ENCODE results near the gene ITGA2.

The ITGA2 gene

GRCh38 chr5:52977264-52977897, 11.8 kb upstream of the ITGA2 start:
- Mint-ChIP-seq H3K4me3 (no peak overlapping the region), H3K36me3 (no peaks in the 10 kb centered on the region), H3K4me1 (no peaks in the 10 kb centered on the region), H3K27ac (no peak overlapping the region), H3K27me3 (peaks cover 27% of the 10 kb centered on the region), H3K9me3 (peaks cover 8% of the 10 kb centered on the region)
- no peak for ATAC-seq

- Mint-ChIP-seq H3K9me3 (peaks cover 4% of the 10 kb centered on the region), H3K4me1 (no peaks in the 10 kb centered on the region), H3K4me3 (no peak overlapping the region), H3K27me3 (peaks cover 52% of the 10 kb centered on the region), H3K36me3 (no peaks in the 10 kb centered on the region), H3K27ac (no peak overlapping the region)
- no peak for ATAC-seq
These were observed 7.6 kb upstream of the ITGA2 start for GRCh38 chr5:52981507-52981906.

GRCh38 chr5:52983731-52984636, 5.2 kb upstream of the ITGA2 start:
- ATAC-seq: no peak
- Mint-ChIP-seq H3K27ac (no peak overlapping the region), H3K4me1 (no peaks in the 10 kb centered on the region), H3K9me3 (no peaks in the 10 kb centered on the region), H3K36me3 (no peaks in the 10 kb centered on the region), H3K4me3 (no peak overlapping the region), H3K27me3 (peaks cover 65% of the 10 kb centered on the region)

GRCh38 chr5:52985306-52985705, 3.8 kb upstream of the ITGA2 start:
- no peak for ATAC-seq
- no peaks in the 10 kb centered on the region for H3K36me3 Mint-ChIP-seq
- H3K27me3 Mint-ChIP-seq: peaks cover 59% of the 10 kb centered on the region
- no peaks in the 10 kb centered on the region for H3K9me3 Mint-ChIP-seq
- H3K27ac Mint-ChIP-seq: no peak overlapping the region
- no peaks in the 10 kb centered on the region for H3K4me1 Mint-ChIP-seq
- no peak overlapping the region for H3K4me3 Mint-ChIP-seq

GRCh38 chr5:52987711-52988331, 1.3 kb upstream of the ITGA2 start:
- H3K36me3 Mint-ChIP-seq: no peaks in the 10 kb centered on the region
- ATAC-seq: no peak
- no peak overlapping the region for H3K4me3 Mint-ChIP-seq
- no peak overlapping the region for H3K27ac Mint-ChIP-seq
- H3K27me3 Mint-ChIP-seq: peaks cover 57% of the 10 kb centered on the region
- no peaks in the 10 kb centered on the region for H3K4me1 Mint-ChIP-seq
- no peaks in the 10 kb centered on the region for H3K9me3 Mint-ChIP-seq

- no peaks in the 10 kb centered on the region for H3K4me1 Mint-ChIP-seq
- peak; percentile 37 for ATAC-seq
- H3K27me3 Mint-ChIP-seq: peaks cover 53% of the 10 kb centered on the region
- no peak overlapping the region for H3K27ac Mint-ChIP-seq
- peak overlapping the region; percentile 39 for H3K4me3 Mint-ChIP-seq
- H3K9me3 Mint-ChIP-seq: no peaks in the 10 kb centered on the region
- H3K36me3 Mint-ChIP-seq: no peaks in the 10 kb centered on the region
These were observed 672 bp upstream of the ITGA2 start for GRCh38 chr5:52988335-52989024.

- H3K4me3 Mint-ChIP-seq: peak overlapping the region; percentile 59
- H3K27ac Mint-ChIP-seq: no peak overlapping the region
- no peaks in the 10 kb centered on the region for H3K9me3 Mint-ChIP-seq
- ATAC-seq: peak; percentile 32
- peaks cover 49% of the 10 kb centered on the region for H3K27me3 Mint-ChIP-seq
- H3K4me1 Mint-ChIP-seq: no peaks in the 10 kb centered on the region
- H3K36me3 Mint-ChIP-seq: no peaks in the 10 kb centered on the region
These were observed 802 bp downstream of the ITGA2 start for GRCh38 chr5:52989781-52990527.

GRCh38 chr5:52990528-52990925, 1.4 kb downstream of the ITGA2 start:
- ATAC-seq: no peak
- Mint-ChIP-seq H3K4me3 (no peak overlapping the region), H3K4me1 (no peaks in the 10 kb centered on the region), H3K27me3 (peaks cover 45% of the 10 kb centered on the region), H3K36me3 (no peaks in the 10 kb centered on the region), H3K9me3 (no peaks in the 10 kb centered on the region), H3K27ac (no peak overlapping the region)

GRCh38 chr5:52993367-52993766, 4.2 kb downstream of the ITGA2 start:
- ATAC-seq: no peak
- Mint-ChIP-seq H3K4me3 (no peak overlapping the region), H3K4me1 (no peaks in the 10 kb centered on the region), H3K36me3 (no peaks in the 10 kb centered on the region), H3K9me3 (no peaks in the 10 kb centered on the region), H3K27me3 (peaks cover 23% of the 10 kb centered on the region), H3K27ac (no peak overlapping the region)

- no peak overlapping the region for H3K27ac Mint-ChIP-seq
- peaks cover 23% of the 10 kb centered on the region for H3K27me3 Mint-ChIP-seq
- no peaks in the 10 kb centered on the region for H3K9me3 Mint-ChIP-seq
- H3K4me1 Mint-ChIP-seq: no peaks in the 10 kb centered on the region
- no peak overlapping the region for H3K4me3 Mint-ChIP-seq
- ATAC-seq: no peak
- no peaks in the 10 kb centered on the region for H3K36me3 Mint-ChIP-seq
These were observed 5.1 kb downstream of the ITGA2 start for GRCh38 chr5:52994266-52994665.

- ATAC-seq: peak; percentile 34
These were observed 5.9 kb downstream of the ITGA2 start for GRCh38 chr5:52995095-52995494.

GRCh38 chr5:52995914-52996313, 6.8 kb downstream of the ITGA2 start:
- Mint-ChIP-seq H3K27me3 (peaks cover 15% of the 10 kb centered on the region), H3K9me3 (no peaks in the 10 kb centered on the region)

More at GRCh38 chr5:52995095-52995494, 5.9 kb downstream of the ITGA2 start:
- Mint-ChIP-seq H3K4me1 (no peaks in the 10 kb centered on the region), H3K4me3 (no peak overlapping the region), H3K27ac (no peak overlapping the region), H3K27me3 (peaks cover 19% of the 10 kb centered on the region), H3K36me3 (no peaks in the 10 kb centered on the region), H3K9me3 (no peaks in the 10 kb centered on the region)

GRCh38 chr5:52996979-52997378, 7.8 kb downstream of the ITGA2 start:
- Mint-ChIP-seq H3K4me3 (no peak overlapping the region), H3K27ac (no peak overlapping the region), H3K9me3 (no peaks in the 10 kb centered on the region), H3K27me3 (peaks cover 12% of the 10 kb centered on the region), H3K4me1 (no peaks in the 10 kb centered on the region), H3K36me3 (no peaks in the 10 kb centered on the region)
- no peak for ATAC-seq

More at GRCh38 chr5:52995914-52996313, 6.8 kb downstream of the ITGA2 start:
- no peaks in the 10 kb centered on the region for H3K36me3 Mint-ChIP-seq
- H3K27ac Mint-ChIP-seq: no peak overlapping the region
- ATAC-seq: no peak
- no peaks in the 10 kb centered on the region for H3K4me1 Mint-ChIP-seq
- H3K4me3 Mint-ChIP-seq: no peak overlapping the region

- H3K36me3 Mint-ChIP-seq: no peaks in the 10 kb centered on the region
- ATAC-seq: no peak
- peaks cover 7% of the 10 kb centered on the region for H3K27me3 Mint-ChIP-seq
- H3K27ac Mint-ChIP-seq: no peak overlapping the region
- H3K4me1 Mint-ChIP-seq: no peaks in the 10 kb centered on the region
- no peak overlapping the region for H3K4me3 Mint-ChIP-seq
- no peaks in the 10 kb centered on the region for H3K9me3 Mint-ChIP-seq
These were observed 8.3 kb downstream of the ITGA2 start for GRCh38 chr5:52997424-52997823.
